Esophagus squamous epithelium (tissue), 4 donors: ENCODE measurements around the gene TCEA2.
A peak's percentile ranks its signal among the peaks of the same experiment; 100 is the strongest.

Source experiments
- CTCF ChIP-seq, 6 experiments: fragments of 450-650 bp in 4 of 6; fragments of 200-600 bp in 2 of 6; sonication (generic) in 2 of 6; IDR thresholded peaks; one replicate each; pipeline ENCODE4 v1.5.1; 2016 to 2019; ENCODE audit warnings: antibody characterized with exemption in 6 of 6, mild to moderate bottlenecking in 4 of 6, moderate library complexity in 4 of 6
- POLR2A ChIP-seq, 4 donors: fragments of 450-650 bp; IDR thresholded peaks; one replicate each; pipeline ENCODE4 v1.6.1; 2017; ENCODE audit warnings: antibody characterized with exemption in 4 of 4, mild to moderate bottlenecking in 4 of 4, moderate library complexity in 3 of 4

DNA sequence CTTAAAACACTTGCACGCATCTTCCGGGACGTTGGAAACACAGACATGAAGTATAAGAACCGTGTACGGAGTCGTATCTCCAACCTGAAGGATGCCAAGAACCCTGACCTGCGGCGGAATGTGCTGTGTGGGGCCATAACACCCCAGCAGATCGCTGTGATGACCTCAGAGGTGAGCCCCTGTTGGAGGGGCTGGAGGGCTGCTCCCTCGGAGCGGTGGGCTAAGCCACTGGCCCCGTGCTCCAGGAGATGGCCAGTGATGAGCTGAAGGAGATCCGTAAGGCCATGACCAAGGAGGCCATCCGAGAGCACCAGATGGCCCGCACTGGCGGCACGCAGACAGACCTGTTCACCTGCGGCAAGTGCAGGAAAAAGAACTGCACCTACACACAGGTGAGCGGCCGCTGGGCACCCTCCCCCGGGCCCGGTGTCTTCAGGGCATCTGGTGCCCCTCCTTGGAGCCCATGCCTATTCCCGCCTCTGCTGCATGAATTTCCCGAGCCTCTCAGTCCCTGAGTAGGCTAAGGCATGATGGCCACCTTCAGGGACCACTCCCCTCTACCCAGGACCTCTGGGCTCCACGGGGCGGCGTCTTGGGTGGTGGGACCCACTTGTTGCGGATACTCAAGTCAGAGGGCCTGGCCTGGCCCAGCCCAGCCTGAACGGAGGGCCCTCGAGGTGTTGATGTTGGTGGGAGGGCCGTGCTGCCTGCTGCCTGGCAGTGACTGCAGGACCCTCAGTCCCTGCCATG lies 7.4 kb downstream of the TCEA2 start:
- no peak for TF ChIP-seq CTCF (IDR thresholded peaks at IDR 0.05)
- TF ChIP-seq POLR2A (IDR thresholded peaks at IDR 0.05), result peak in 1 of 4 donors; percentile 14
